H9 (cell line): ENCODE measurements around the gene CHN1. TPM values are rescaled to one million over a fixed set of nuclear protein-coding genes. Genes with fewer than 3 reads are reported as not detected.

Experiments used
- DNase-seq: peaks from one replicate; pipeline ENCODE4 v3.0.0-alpha.2; 2017
- H2AFZ ChIP-seq: one replicate; pipeline ENCODE4 v1.6.1; 2013; ENCODE audit warnings: mild to moderate bottlenecking, low read length, control low read depth, moderate library complexity
- H2AK5ac ChIP-seq: 2 replicates; pipeline ENCODE4 v1.6.1; 2013; ENCODE audit warnings: low read length, control low read depth, mixed read lengths; ENCODE audit not compliant: insufficient read length
- H2BK120ac ChIP-seq: one replicate; pipeline ENCODE4 v1.6.1; 2013; ENCODE audit warnings: low read depth, mild to moderate bottlenecking, low read length, control low read depth, inconsistent platforms; ENCODE audit not compliant: poor library complexity, severe bottlenecking
- H2BK12ac ChIP-seq: 2 replicates; pipeline ENCODE4 v1.6.1; 2013; ENCODE audit warnings: low read length, control low read depth, mixed read lengths, low read depth; ENCODE audit not compliant: insufficient read length
- H2BK15ac ChIP-seq: 2 replicates; pipeline ENCODE4 v1.6.1; 2013; ENCODE audit warnings: low read depth, low read length, control low read depth
- H2BK20ac ChIP-seq: one replicate; pipeline ENCODE4 v1.6.1; 2013; ENCODE audit warnings: low read depth, mild to moderate bottlenecking, low read length, control low read depth, inconsistent platforms; ENCODE audit not compliant: poor library complexity, severe bottlenecking
- H2BK5ac ChIP-seq: 2 replicates; pipeline ENCODE4 v1.6.1; 2013; ENCODE audit warnings: low read length, control low read depth, mixed read lengths; ENCODE audit not compliant: insufficient read length
- H3K14ac ChIP-seq: 2 replicates; pipeline ENCODE4 v1.6.1; 2013; ENCODE audit warnings: low read length, control low read depth; ENCODE audit not compliant: insufficient read depth
- H3K18ac ChIP-seq: 2 replicates; pipeline ENCODE4 v1.6.1; 2013; ENCODE audit warnings: low read depth, mild to moderate bottlenecking, mixed read lengths, low read length, control low read depth; ENCODE audit not compliant: insufficient read length
- H3K23ac ChIP-seq: 2 replicates; pipeline ENCODE4 v1.6.1; 2013; ENCODE audit warnings: low read length, control low read depth, mixed read lengths, low read depth; ENCODE audit not compliant: insufficient read length
- H3K23me2 ChIP-seq: 2 replicates; pipeline ENCODE4 v1.6.1; 2013; ENCODE audit warnings: low read depth, mild to moderate bottlenecking, mixed read lengths, low read length, control low read depth; ENCODE audit not compliant: insufficient read length, poor library complexity, severe bottlenecking
- H3K27ac ChIP-seq: 2 replicates; pipeline ENCODE4 v1.5.1; 2013; ENCODE audit warnings: low read length, control low read depth, mixed read lengths, low read depth; ENCODE audit not compliant: insufficient read length
- H3K27me3 ChIP-seq: 2 replicates; pipeline ENCODE4 v1.6.1; 2013; ENCODE audit warnings: low read length, control low read depth, inconsistent platforms; ENCODE audit not compliant: insufficient read depth
- H3K4ac ChIP-seq: 2 replicates; pipeline ENCODE4 v1.6.1; 2013; ENCODE audit warnings: low read depth, mild to moderate bottlenecking, control low read depth, inconsistent platforms, low read length, moderate library complexity
- H3K4me1 ChIP-seq: 2 replicates; pipeline ENCODE4 v1.6.1; 2013; ENCODE audit warnings: low read length, control low read depth, inconsistent platforms; ENCODE audit not compliant: insufficient read depth
- H3K4me2 ChIP-seq: 2 replicates; pipeline ENCODE4 v1.6.1; 2013; ENCODE audit warnings: low read length, control low read depth, mixed read lengths; ENCODE audit not compliant: insufficient read length, insufficient read depth
- H3K56ac ChIP-seq: 2 replicates; pipeline ENCODE4 v1.6.1; 2013; ENCODE audit warnings: low read depth, mild to moderate bottlenecking, mixed read lengths, low read length, control low read depth; ENCODE audit not compliant: insufficient read length
- H3K79me1 ChIP-seq: 2 replicates; pipeline ENCODE4 v1.6.1; 2013; ENCODE audit warnings: low read depth, mild to moderate bottlenecking, moderate library complexity, low read length, control low read depth, inconsistent platforms; ENCODE audit not compliant: insufficient read depth, poor library complexity, severe bottlenecking
- H3K79me2 ChIP-seq: 2 replicates; pipeline ENCODE4 v1.6.1; 2013; ENCODE audit warnings: low read length, control low read depth, inconsistent platforms; ENCODE audit not compliant: insufficient read depth
- H3K9ac ChIP-seq: 2 replicates; pipeline ENCODE4 v1.6.1; 2013; ENCODE audit warnings: low read length, control low read depth, mixed read lengths; ENCODE audit not compliant: insufficient read length; ENCODE audit errors: extremely low read depth
- H3K9me3 ChIP-seq: one replicate; pipeline ENCODE4 v1.6.1; 2013; ENCODE audit warnings: low read depth, low read length, inconsistent platforms; ENCODE audit not compliant: control insufficient read depth
- H3T11ph ChIP-seq: one replicate; pipeline ENCODE4 v1.6.1; 2013; ENCODE audit warnings: mild to moderate bottlenecking, low read length, control low read depth, inconsistent platforms
- H4K20me1 ChIP-seq: one replicate; pipeline ENCODE4 v1.6.1; 2013; ENCODE audit not compliant: control insufficient read depth, insufficient read length, insufficient read depth
- H4K5ac ChIP-seq: 2 replicates; pipeline ENCODE4 v1.6.1; 2013; ENCODE audit warnings: low read depth, mild to moderate bottlenecking, mixed read lengths, low read length, control low read depth; ENCODE audit not compliant: insufficient read length
- H4K8ac ChIP-seq: replicated peaks from 2 replicates; pipeline ENCODE4 v1.6.1; 2013; ENCODE audit warnings: low read length, control low read depth, mixed read lengths, low read depth; ENCODE audit not compliant: insufficient read length
- H4K91ac ChIP-seq: 2 replicates; pipeline ENCODE4 v1.6.1; 2013; ENCODE audit warnings: low read depth, mild to moderate bottlenecking, moderate library complexity, mixed read lengths, low read length, control low read depth; ENCODE audit not compliant: insufficient read length
- H3K27ac Mint-ChIP-seq, 3 experiments: 2 replicates in 2 of 3; 3 replicates in 1 of 3; pipeline ENCODE4 v1.8.0; 2020 to 2021; ENCODE audit warnings: mixed read lengths in 3 of 3, mild to moderate bottlenecking in 1 of 3, moderate library complexity in 1 of 3
- H3K27me3 Mint-ChIP-seq: 2 replicates; pipeline ENCODE4 v1.8.0; 2021; ENCODE audit warnings: low read depth, mild to moderate bottlenecking, moderate library complexity, mixed read lengths
- H3K36me3 Mint-ChIP-seq, 3 experiments: 2 replicates in 2 of 3; 3 replicates in 1 of 3; pipeline ENCODE4 v1.8.0; 2020 to 2021; ENCODE audit warnings: low read depth in 3 of 3, mixed read lengths in 3 of 3; ENCODE audit not compliant: insufficient read depth in 1 of 3
- H3K4me1 Mint-ChIP-seq, 2 experiments: 2 replicates each; pipeline ENCODE4 v1.8.0; 2020; ENCODE audit warnings: mixed read lengths in 2 of 2
- H3K4me3 Mint-ChIP-seq, 2 experiments: 2 replicates in 1 of 2; 3 replicates in 1 of 2; pipeline ENCODE4 v1.8.0; 2020 to 2021; ENCODE audit warnings: mild to moderate bottlenecking in 2 of 2, mixed read lengths in 2 of 2, moderate library complexity in 1 of 2
- H3K9me3 Mint-ChIP-seq, 2 experiments: 2 replicates in 1 of 2; 3 replicates in 1 of 2; pipeline ENCODE4 v1.8.0; 2020; ENCODE audit warnings: mild to moderate bottlenecking in 2 of 2, mixed read lengths in 2 of 2, moderate library complexity in 1 of 2
- CTCF ChIP-seq: fragments of 200-600 bp; sonication (generic); conservative IDR thresholded peaks from 3 replicates; pipeline ENCODE4 v1.8.0; 2021; ENCODE audit warnings: antibody characterized with exemption, mild to moderate bottlenecking
- WGBS: extraction: QIAGEN DNeasy Blood & Tissue Kit; methylation state at CpG from one replicate; pipeline ENCODE4 v1.1.7; 2013; ENCODE audit warnings: missing lambda C conversion rate, low lambda C conversion rate, mixed read lengths; ENCODE audit not compliant: insufficient read length; ENCODE audit errors: extremely low coverage; 5-methylcytosine and 5-hydroxymethylcytosine counted together
- total RNA-seq: library from RNA; stranded (reverse); gene quantifications from 2 replicates; pipeline ENCODE4 v1.2.1, GENCODE V29; 2021

Gene CHN1
- total RNA-seq, 1 experiment from 2014 or later = 33.9 TPM

- Histone ChIP-seq H4K8ac (no peak overlapping the region), H4K91ac (no peak overlapping the region), H3K18ac (no peak overlapping the region), H3K4me2 (no peak overlapping the region), H3K27me3 (no peaks in the 10 kb centered on the region), H4K5ac (no peak overlapping the region), H3K79me1 (no peaks in the 10 kb centered on the region), H2BK20ac (no peak overlapping the region), H3K79me2 (no peaks in the 10 kb centered on the region), H3K56ac (no peak overlapping the region), H4K20me1 (no peaks in the 10 kb centered on the region), H3K4ac (no peak overlapping the region), H2BK12ac (no peak overlapping the region), H3K27ac (no peak overlapping the region), H2AK5ac (no peak overlapping the region), H2BK15ac (no peak overlapping the region), H2BK120ac (no peak overlapping the region), H2AFZ (no peak overlapping the region), H3K23ac (no peak overlapping the region), H3K23me2 (no peaks in the 10 kb centered on the region), H3K14ac (no peak overlapping the region), H3K4me1 (peaks cover 2% of the 10 kb centered on the region; the same call in 1 of the 2 replicates), H3K9ac (no peak overlapping the region), H2BK5ac (no peak overlapping the region), H3T11ph (no peak overlapping the region), H3K9me3 (no peaks in the 10 kb centered on the region)
- peaks cover 48 to 57% of the 10 kb centered on the region in 2 experiments for H3K4me1 Mint-ChIP-seq
- H3K27ac Mint-ChIP-seq = peak overlapping the region in 2 of 3 experiments; percentile 23 to 78; a peak in 3 of 7 replicates
- TF ChIP-seq CTCF = no peak
- H3K4me3 Mint-ChIP-seq = no peak overlapping the region
- no CpG with 5 or more reads among the region's 3 CpGs for WGBS
- no peaks in the 10 kb centered on the region for H3K9me3 Mint-ChIP-seq
- DNase-seq = no peak
- H3K27me3 Mint-ChIP-seq = no peaks in the 10 kb centered on the region
- H3K36me3 Mint-ChIP-seq = peaks cover 0 to 3% (median 2%) of the 10 kb centered on the region in 3 experiments; a peak in 3 of 7 replicates
Measured at GRCh38 chr2:174839662-174840061, 165.5 kb downstream of the CHN1 start.
